ENCODE measurements around the gene FES.

FES gene

GRCh38 chr15:90880381-90881145 is 3.7 kb upstream of the FES start:
- Mint-ChIP-seq H3K4me1 (peaks cover 9% of the 10 kb centered on the region), H3K9me3 (no peaks in the 10 kb centered on the region), H3K27ac (no peak overlapping the region), H3K4me3 (no peak overlapping the region), H3K27me3 (ENCODE audit: low read depth, poor library complexity) (no peaks in the 10 kb centered on the region), H3K36me3 (ENCODE audit: low read depth) (peaks cover 20% of the 10 kb centered on the region)
- TF ChIP-seq, protein P1, sequence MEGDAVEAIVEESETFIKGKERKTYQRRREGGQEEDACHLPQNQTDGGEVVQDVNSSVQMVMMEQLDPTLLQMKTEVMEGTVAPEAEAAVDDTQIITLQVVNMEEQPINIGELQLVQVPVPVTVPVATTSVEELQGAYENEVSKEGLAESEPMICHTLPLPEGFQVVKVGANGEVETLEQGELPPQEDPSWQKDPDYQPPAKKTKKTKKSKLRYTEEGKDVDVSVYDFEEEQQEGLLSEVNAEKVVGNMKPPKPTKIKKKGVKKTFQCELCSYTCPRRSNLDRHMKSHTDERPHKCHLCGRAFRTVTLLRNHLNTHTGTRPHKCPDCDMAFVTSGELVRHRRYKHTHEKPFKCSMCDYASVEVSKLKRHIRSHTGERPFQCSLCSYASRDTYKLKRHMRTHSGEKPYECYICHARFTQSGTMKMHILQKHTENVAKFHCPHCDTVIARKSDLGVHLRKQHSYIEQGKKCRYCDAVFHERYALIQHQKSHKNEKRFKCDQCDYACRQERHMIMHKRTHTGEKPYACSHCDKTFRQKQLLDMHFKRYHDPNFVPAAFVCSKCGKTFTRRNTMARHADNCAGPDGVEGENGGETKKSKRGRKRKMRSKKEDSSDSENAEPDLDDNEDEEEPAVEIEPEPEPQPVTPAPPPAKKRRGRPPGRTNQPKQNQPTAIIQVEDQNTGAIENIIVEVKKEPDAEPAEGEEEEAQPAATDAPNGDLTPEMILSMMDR (IDR thresholded peaks at IDR 0.05): no peak
- DNase-seq: no peak

- Mint-ChIP-seq H3K4me3 (no peak overlapping the region), H3K27me3 (ENCODE audit: low read depth, poor library complexity) (no peaks in the 10 kb centered on the region), H3K4me1 (peaks cover 17% of the 10 kb centered on the region), H3K36me3 (ENCODE audit: low read depth) (peaks cover 20% of the 10 kb centered on the region), H3K27ac (no peak overlapping the region), H3K9me3 (no peaks in the 10 kb centered on the region)
- TF ChIP-seq, protein P1 (IDR thresholded peaks at IDR 0.05): no peak
- DNase-seq: no peak
These were observed 2.9 kb upstream of the FES start for GRCh38 chr15:90881181-90881977.

DNA sequence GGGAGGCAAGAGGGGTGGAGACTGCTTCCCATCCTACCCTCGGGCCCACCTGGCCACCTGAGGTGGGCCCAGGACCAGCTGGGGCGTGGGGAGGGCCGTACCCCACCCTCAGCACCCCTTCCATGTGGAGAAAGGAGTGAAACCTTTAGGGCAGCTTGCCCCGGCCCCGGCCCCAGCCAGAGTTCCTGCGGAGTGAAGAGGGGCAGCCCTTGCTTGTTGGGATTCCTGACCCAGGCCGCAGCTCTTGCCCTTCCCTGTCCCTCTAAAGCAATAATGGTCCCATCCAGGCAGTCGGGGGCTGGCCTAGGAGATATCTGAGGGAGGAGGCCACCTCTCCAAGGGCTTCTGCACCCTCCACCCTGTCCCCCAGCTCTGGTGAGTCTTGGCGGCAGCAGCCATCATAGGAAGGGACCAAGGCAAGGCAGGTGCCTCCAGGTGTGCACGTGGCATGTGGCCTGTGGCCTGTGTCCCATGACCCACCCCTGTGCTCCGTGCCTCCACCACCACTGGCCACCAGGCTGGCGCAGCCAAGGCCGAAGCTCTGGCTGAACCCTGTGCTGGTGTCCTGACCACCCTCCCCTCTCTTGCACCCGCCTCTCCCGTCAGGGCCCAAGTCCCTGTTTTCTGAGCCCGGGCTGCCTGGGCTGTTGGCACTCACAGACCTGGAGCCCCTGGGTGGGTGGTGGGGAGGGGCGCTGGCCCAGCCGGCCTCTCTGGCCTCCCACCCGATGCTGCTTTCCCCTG is 2.2 kb upstream of the FES start:
- TF ChIP-seq, protein P1 (IDR thresholded peaks at IDR 0.05): no peak
- H3K36me3 Mint-ChIP-seq (ENCODE audit: low read depth): peaks cover 13% of the 10 kb centered on the region
- peaks cover 17% of the 10 kb centered on the region for H3K4me1 Mint-ChIP-seq
- no peak overlapping the region for H3K4me3 Mint-ChIP-seq
- H3K27me3 Mint-ChIP-seq (ENCODE audit: low read depth, poor library complexity): no peaks in the 10 kb centered on the region
- H3K27ac Mint-ChIP-seq: no peak overlapping the region
- DNase-seq: no peak
- no peaks in the 10 kb centered on the region for H3K9me3 Mint-ChIP-seq

- TF ChIP-seq, protein P1 (IDR thresholded peaks at IDR 0.05): no peak
- DNase-seq: no peak
- H3K4me1 Mint-ChIP-seq: peaks cover 24% of the 10 kb centered on the region
- no peak overlapping the region for H3K4me3 Mint-ChIP-seq
- no peaks in the 10 kb centered on the region for H3K27me3 Mint-ChIP-seq (ENCODE audit: low read depth, poor library complexity)
- no peaks in the 10 kb centered on the region for H3K9me3 Mint-ChIP-seq
- H3K36me3 Mint-ChIP-seq (ENCODE audit: low read depth): peaks cover 6% of the 10 kb centered on the region
- H3K27ac Mint-ChIP-seq: no peak overlapping the region
These were observed 1.4 kb upstream of the FES start for GRCh38 chr15:90882781-90883525.

GRCh38 chr15:90883526-90883975 is 753 bp upstream of the FES start:
- Mint-ChIP-seq H3K4me1 (peaks cover 29% of the 10 kb centered on the region), H3K27me3 (ENCODE audit: low read depth, poor library complexity) (no peaks in the 10 kb centered on the region), H3K9me3 (no peaks in the 10 kb centered on the region), H3K27ac (no peak overlapping the region), H3K4me3 (no peak overlapping the region), H3K36me3 (ENCODE audit: low read depth) (peaks cover 6% of the 10 kb centered on the region)
- TF ChIP-seq, protein P1 (IDR thresholded peaks at IDR 0.05): no peak
- no peak for DNase-seq
